ENCODE measurements around the gene PFKP. TPM values are rescaled to one million over a fixed set of nuclear protein-coding genes. Genes with fewer than 3 reads are reported as not detected.

PFKP gene
- total RNA-seq, 4 donors from 2014 or later: 90.8 to 255 (median 112) TPM

- Histone ChIP-seq H3K36me3 (no peaks in the 10 kb centered on the region), H3K4me1 (peaks cover 26 to 48% (median 46%) of the 10 kb centered on the region in 4 donors), H3K4me3 (no peak overlapping the region), H3K27me3 (no peaks in the 10 kb centered on the region), H3K27ac (replicated peaks in 1 of 4) (peak overlapping the region; percentile 35 to 71 (median 66)), H3K9me3 (no peaks in the 10 kb centered on the region)
- WGBS: 19% methylated on average over 16 of the region's 16 CpGs
- intact Hi-C loops (cut with DNase I): loop anchor here (5.0 kb wide), 2 partner anchors 116 to 206 kb away; no protein-coding TSS in a partner anchor
- peak in 1 of 2 donors; percentile 9 for TF ChIP-seq POLR2AphosphoS5 (IDR thresholded peaks at IDR 0.05)
- no peak for TF ChIP-seq POLR2A (IDR thresholded peaks at IDR 0.05; ENCODE audit: low read depth)
- TF ChIP-seq CTCF (IDR thresholded peaks at IDR 0.05): peak; percentile 71 to 92 (median 76)
- no peak for DNase-seq (ENCODE audit: extremely low spot score)
Measured at GRCh38 chr10:3043512-3044368, 23.6 kb upstream of the PFKP start.

GRCh38 chr10:3045471-3046209 lies 21.7 kb upstream of the PFKP start:
- intact Hi-C loops (cut with DNase I): no loop called here
- Histone ChIP-seq H3K4me1 (peaks cover 27 to 56% (median 52%) of the 10 kb centered on the region in 4 donors), H3K4me3 (peak overlapping the region in 2 of 4 donors; percentile 18 to 19), H3K27me3 (no peaks in the 10 kb centered on the region), H3K9me3 (no peaks in the 10 kb centered on the region), H3K36me3 (no peaks in the 10 kb centered on the region), H3K27ac (replicated peaks in 1 of 4) (peak overlapping the region; percentile 79 to 91 (median 82))
- TF ChIP-seq POLR2A (IDR thresholded peaks at IDR 0.05; ENCODE audit: low read depth) (no peak), POLR2AphosphoS5 (IDR thresholded peaks at IDR 0.05) (peak; percentile 62 to 82), CTCF (IDR thresholded peaks at IDR 0.05) (peak in 1 of 3 experiments; percentile 45), EP300 (IDR thresholded peaks at IDR 0.05) (no peak)
- DNase-seq (ENCODE audit: extremely low spot score): peak; percentile 95
- WGBS: 21% methylated on average over 8 of the region's 11 CpGs

- no peak for TF ChIP-seq POLR2A (IDR thresholded peaks at IDR 0.05; ENCODE audit: low read depth)
- TF ChIP-seq EP300 (IDR thresholded peaks at IDR 0.05): no peak
- TF ChIP-seq CTCF (IDR thresholded peaks at IDR 0.05): no peak
- TF ChIP-seq POLR2AphosphoS5 (IDR thresholded peaks at IDR 0.05): no peak
- Histone ChIP-seq H3K9me3 (no peaks in the 10 kb centered on the region), H3K4me1 (peaks cover 27 to 56% (median 52%) of the 10 kb centered on the region in 4 donors), H3K36me3 (no peaks in the 10 kb centered on the region), H3K4me3 (peak overlapping the region in 1 of 4 donors; percentile 19), H3K27ac (replicated peaks in 1 of 4) (peak overlapping the region; percentile 79 to 91 (median 82)), H3K27me3 (no peaks in the 10 kb centered on the region)
- intact Hi-C loops (cut with DNase I): no loop called here
- DNase-seq (ENCODE audit: extremely low spot score): no peak
- WGBS: 69% methylated on average over 6 of the region's 6 CpGs
Measured at GRCh38 chr10:3046210-3046779, 21.1 kb upstream of the PFKP start.

- 61% methylated on average over 8 of the region's 8 CpGs for WGBS
- Histone ChIP-seq H3K27me3 (no peaks in the 10 kb centered on the region), H3K27ac (replicated peaks in 1 of 4) (peak overlapping the region; percentile 79 to 91 (median 82)), H3K4me3 (no peak overlapping the region), H3K4me1 (peaks cover 27 to 56% (median 54%) of the 10 kb centered on the region in 4 donors), H3K9me3 (no peaks in the 10 kb centered on the region), H3K36me3 (no peaks in the 10 kb centered on the region)
- no peak for TF ChIP-seq POLR2A (IDR thresholded peaks at IDR 0.05; ENCODE audit: low read depth)
- no peak for TF ChIP-seq CTCF (IDR thresholded peaks at IDR 0.05)
- no peak for TF ChIP-seq EP300 (IDR thresholded peaks at IDR 0.05)
- TF ChIP-seq POLR2AphosphoS5 (IDR thresholded peaks at IDR 0.05): no peak
- intact Hi-C loops (cut with DNase I): no loop called here
- DNase-seq (ENCODE audit: extremely low spot score): no peak
Measured at GRCh38 chr10:3046981-3047547, 20.3 kb upstream of the PFKP start.

Data from esophagus muscularis mucosa (tissue), 4 donors.